DND-41 (cell line): Measurements from ENCODE around the gene LYZ.

Source experiments
- ATAC-seq: fragments of 200-7000 bp; cut with Tn5 transposase; 3 replicates; pipeline ENCODE4 v1.9.1; 2021; ENCODE audit warnings: low read depth; ENCODE audit not compliant: insufficient read depth
- DNase-seq: peaks from one replicate; pipeline ENCODE4 v3.0.0-alpha.2; 2020
- H2AFZ ChIP-seq: 2 replicates; pipeline ENCODE4 v1.6.0; 2012; ENCODE audit warnings: low read depth, low read length
- H3K27ac ChIP-seq: 2 replicates; pipeline ENCODE4 v1.5.1; 2012; ENCODE audit warnings: low read length, inconsistent platforms
- H3K27me3 ChIP-seq: fragments of 200-600 bp; sonication (generic); 2 replicates; pipeline ENCODE4 v1.6.0; 2012; ENCODE audit warnings: low read length, mild to moderate bottlenecking, inconsistent platforms; ENCODE audit not compliant: insufficient read depth, poor library complexity
- H3K36me3 ChIP-seq: 2 replicates; pipeline ENCODE4 v1.5.1; 2012; ENCODE audit warnings: low read length, inconsistent platforms; ENCODE audit not compliant: insufficient read depth
- H3K4me1 ChIP-seq: 2 replicates; pipeline ENCODE4 v1.5.1; 2012; ENCODE audit warnings: mild to moderate bottlenecking, low read length; ENCODE audit not compliant: insufficient read depth
- H3K4me2 ChIP-seq: 2 replicates; pipeline ENCODE4 v1.6.0; 2012; ENCODE audit warnings: mild to moderate bottlenecking, moderate library complexity, low read length, inconsistent platforms; ENCODE audit not compliant: insufficient read depth
- H3K4me3 ChIP-seq, 2 experiments: fragments of 200-600 bp in 1 of 2; shearing (Covaris generic) in 1 of 2; 2 replicates each; pipeline ENCODE4 v1.5.1; 2012 to 2016; ENCODE audit warnings: inconsistent platforms in 2 of 2, low read length in 2 of 2, mild to moderate bottlenecking in 2 of 2, low read depth in 1 of 2, moderate library complexity in 1 of 2
- H3K79me2 ChIP-seq: 2 replicates; pipeline ENCODE4 v1.6.0; 2012; ENCODE audit warnings: low read length, inconsistent platforms; ENCODE audit not compliant: insufficient read depth
- H3K9ac ChIP-seq: 2 replicates; pipeline ENCODE4 v1.6.0; 2012; ENCODE audit warnings: low read depth, mild to moderate bottlenecking, inconsistent platforms, low read length, moderate library complexity
- H3K9me3 ChIP-seq: 2 replicates; pipeline ENCODE4 v1.5.1; 2012; ENCODE audit warnings: low read length, moderate library complexity, mild to moderate bottlenecking, inconsistent platforms; ENCODE audit not compliant: insufficient read depth, severe bottlenecking
- H4K20me1 ChIP-seq: 2 replicates; pipeline ENCODE4 v1.6.0; 2012; ENCODE audit warnings: low read length; ENCODE audit not compliant: insufficient read depth
- CTCF ChIP-seq: IDR thresholded peaks from 2 replicates; pipeline ENCODE4 v1.5.1; 2012; ENCODE audit warnings: borderline replicate concordance, low read length, moderate library complexity, mild to moderate bottlenecking; ENCODE audit not compliant: poor library complexity, severe bottlenecking; ENCODE audit errors: extremely low read depth
- EZH2 ChIP-seq: IDR thresholded peaks from 3 replicates; pipeline ENCODE4 v1.6.1; 2012; ENCODE audit warnings: borderline replicate concordance, low read depth, mild to moderate bottlenecking, moderate library complexity, low read length, inconsistent platforms; ENCODE audit not compliant: severe bottlenecking

The LYZ gene

DNA sequence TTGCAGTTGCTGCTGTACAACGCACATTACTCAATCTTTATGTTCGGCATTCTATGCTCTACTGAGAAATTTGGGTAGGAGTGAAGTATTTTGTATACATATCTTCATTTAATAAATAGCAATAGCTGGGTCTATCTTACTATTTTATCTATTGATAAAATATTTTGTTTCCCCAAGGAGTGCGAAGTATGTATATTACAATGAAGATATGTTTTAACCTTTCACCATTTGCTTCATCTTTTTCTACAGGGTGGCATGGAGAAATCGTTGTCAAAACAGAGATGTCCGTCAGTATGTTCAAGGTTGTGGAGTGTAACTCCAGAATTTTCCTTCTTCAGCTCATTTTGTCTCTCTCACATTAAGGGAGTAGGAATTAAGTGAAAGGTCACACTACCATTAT lies 4.7 kb downstream of the LYZ start:
- Histone ChIP-seq H3K9ac (no peak overlapping the region), H3K79me2 (no peaks in the 10 kb centered on the region), H2AFZ (no peak overlapping the region), H3K4me3 (no peak overlapping the region), H3K27ac (no peak overlapping the region), H3K4me1 (peaks cover 4% of the 10 kb centered on the region), H3K27me3 (peaks cover 5% of the 10 kb centered on the region), H3K9me3 (no peaks in the 10 kb centered on the region), H3K36me3 (no peaks in the 10 kb centered on the region), H4K20me1 (no peaks in the 10 kb centered on the region), H3K4me2 (no peak overlapping the region)
- DNase-seq (no peak), ATAC-seq (no peak)
- TF ChIP-seq EZH2 (no peak), CTCF (no peak)

- Histone ChIP-seq H3K9me3 (no peaks in the 10 kb centered on the region), H2AFZ (no peak overlapping the region), H3K9ac (no peak overlapping the region), H3K36me3 (no peaks in the 10 kb centered on the region), H3K27ac (no peak overlapping the region), H3K4me3 (no peak overlapping the region), H4K20me1 (no peaks in the 10 kb centered on the region), H3K27me3 (peaks cover 5% of the 10 kb centered on the region), H3K4me2 (no peak overlapping the region), H3K4me1 (peaks cover 12% of the 10 kb centered on the region), H3K79me2 (no peaks in the 10 kb centered on the region)
- no peak for ATAC-seq
- no peak for DNase-seq
- TF ChIP-seq CTCF (no peak), EZH2 (no peak)
Observed at GRCh38 chr12:69354172-69354555, 6.0 kb downstream of the LYZ start.

GRCh38 chr12:69354556-69355187 lies 6.5 kb downstream of the LYZ start:
- TF ChIP-seq EZH2, result no peak
- TF ChIP-seq CTCF, result no peak
- Histone ChIP-seq H3K4me1 (peaks cover 15% of the 10 kb centered on the region), H2AFZ (no peak overlapping the region), H3K4me3 (no peak overlapping the region), H3K9me3 (no peaks in the 10 kb centered on the region), H3K27me3 (peaks cover 5% of the 10 kb centered on the region), H4K20me1 (no peaks in the 10 kb centered on the region), H3K4me2 (no peak overlapping the region), H3K79me2 (no peaks in the 10 kb centered on the region), H3K36me3 (no peaks in the 10 kb centered on the region; the same call in 1 of the 2 replicates), H3K9ac (no peak overlapping the region), H3K27ac (no peak overlapping the region)
- no peak for DNase-seq
- ATAC-seq, result no peak

GRCh38 chr12:69355363-69356028 lies 7.3 kb downstream of the LYZ start:
- Histone ChIP-seq H3K9me3 (no peaks in the 10 kb centered on the region), H3K36me3 (peaks cover 3% of the 10 kb centered on the region; the same call in 1 of the 2 replicates), H3K27me3 (peaks cover 2% of the 10 kb centered on the region), H2AFZ (no peak overlapping the region), H3K4me1 (peaks cover 16% of the 10 kb centered on the region), H3K27ac (no peak overlapping the region), H3K9ac (no peak overlapping the region), H3K79me2 (peaks cover 5% of the 10 kb centered on the region), H3K4me3 (no peak overlapping the region), H3K4me2 (no peak overlapping the region), H4K20me1 (no peaks in the 10 kb centered on the region)
- TF ChIP-seq EZH2 (no peak), CTCF (no peak)
- DNase-seq (no peak), ATAC-seq (no peak)
